ENCODE results near the gene C22orf23.

Gene C22orf23

DNA sequence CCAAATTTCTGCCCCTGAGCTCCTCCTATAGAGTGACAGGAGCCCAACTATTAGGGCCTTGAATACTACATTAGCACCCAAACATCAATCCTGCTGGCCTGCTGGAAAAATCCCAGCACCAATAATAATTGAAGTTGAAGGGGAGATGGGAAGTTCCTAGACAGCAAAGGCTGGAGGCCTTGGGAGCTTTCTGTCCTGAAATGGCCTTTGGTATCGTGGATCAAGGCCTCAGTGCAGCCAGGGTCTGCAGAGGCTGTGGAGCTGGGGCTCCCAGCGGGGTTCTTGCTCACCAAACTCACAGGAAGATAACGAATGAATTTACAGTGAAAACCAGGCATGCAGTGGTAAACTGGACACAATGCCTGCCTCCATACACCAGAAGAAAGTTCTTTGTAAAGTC lies 56.5 kb downstream of the C22orf23 start:
- no peak for DNase-seq

DNA sequence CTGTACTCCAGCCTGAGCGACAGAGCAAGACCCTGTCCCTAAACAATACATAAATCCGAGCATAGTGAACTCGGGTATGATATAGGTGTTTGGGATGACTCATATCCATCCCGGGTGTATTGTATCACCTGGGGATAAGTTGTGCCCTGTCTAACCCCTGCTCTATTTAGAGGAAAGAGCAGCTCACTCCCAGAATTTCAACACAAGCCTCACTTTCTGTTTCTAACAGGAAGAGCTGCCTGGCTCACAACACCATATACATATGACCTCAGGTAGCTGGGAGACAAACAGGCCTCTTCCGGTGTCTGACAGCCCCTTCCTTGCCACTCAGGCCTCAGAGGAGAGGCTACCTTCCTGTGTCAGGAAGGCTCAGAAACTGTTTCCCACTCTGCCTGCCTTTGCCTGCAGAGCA lies 57.2 kb downstream of the C22orf23 start:
- DNase-seq = no peak

DNA sequence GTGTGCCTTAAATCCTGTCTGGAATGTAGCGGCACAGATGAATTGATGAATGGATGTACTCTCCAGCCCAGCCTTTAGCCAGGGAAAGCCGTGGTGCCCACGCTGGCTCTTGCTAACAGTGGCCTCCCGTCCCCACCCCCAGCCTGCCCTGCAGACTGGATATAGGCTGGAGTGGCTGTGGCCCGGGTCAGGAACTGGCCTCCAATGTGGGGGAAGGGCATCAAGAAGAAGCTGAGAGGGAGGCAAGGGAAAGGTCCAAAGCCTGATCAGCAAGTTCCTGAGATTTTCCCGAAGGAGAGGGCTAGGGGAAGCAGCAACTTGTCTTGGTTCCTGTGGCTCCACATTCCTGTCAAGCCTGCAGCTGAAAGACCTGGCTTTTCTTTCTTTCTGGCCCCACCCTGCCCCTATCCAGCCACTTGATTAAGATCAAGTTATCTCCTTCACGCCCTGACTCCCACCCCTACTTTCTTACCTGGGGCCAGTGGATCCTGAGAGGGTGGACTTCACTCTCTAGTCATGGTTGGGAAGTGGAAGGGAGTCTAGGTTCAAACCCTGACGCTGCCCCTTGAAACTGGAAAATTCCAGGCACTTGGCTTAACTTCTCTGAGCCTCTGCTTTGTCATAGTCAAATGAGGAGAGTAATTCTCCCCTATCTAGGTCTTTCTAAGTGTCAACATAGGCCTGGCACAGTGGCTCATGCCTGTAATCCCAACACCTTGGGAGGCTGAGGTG lies 58.3 kb downstream of the C22orf23 start:
- DNase-seq = no peak

DNA sequence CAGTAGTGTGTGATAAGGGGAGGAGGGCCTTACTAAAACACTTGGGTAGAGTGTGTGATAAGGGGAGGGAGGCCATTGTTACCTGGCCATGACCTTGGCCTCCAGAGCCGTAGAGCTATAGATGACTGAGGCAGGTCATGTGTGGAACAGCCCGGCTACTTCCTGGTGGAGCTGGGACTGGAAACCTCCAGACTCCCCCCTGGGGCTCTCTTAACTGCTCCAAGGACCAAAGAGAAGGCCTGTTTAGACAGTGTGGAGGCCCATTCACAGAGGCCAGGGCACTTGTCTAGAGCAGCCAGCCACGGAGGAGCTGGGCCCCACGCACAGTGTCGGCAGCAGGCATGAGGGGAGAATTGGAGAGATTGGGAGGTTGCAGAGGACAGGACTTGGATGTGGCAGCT lies 59.8 kb downstream of the C22orf23 start:
- DNase-seq = no peak
